Measurements from ENCODE around the gene OAS2. TPM values are rescaled to one million over a fixed set of nuclear protein-coding genes. Genes with fewer than 3 reads are reported as not detected.
A peak's percentile ranks its signal among the peaks of the same experiment; 100 is the strongest.

The OAS2 gene, protein sequence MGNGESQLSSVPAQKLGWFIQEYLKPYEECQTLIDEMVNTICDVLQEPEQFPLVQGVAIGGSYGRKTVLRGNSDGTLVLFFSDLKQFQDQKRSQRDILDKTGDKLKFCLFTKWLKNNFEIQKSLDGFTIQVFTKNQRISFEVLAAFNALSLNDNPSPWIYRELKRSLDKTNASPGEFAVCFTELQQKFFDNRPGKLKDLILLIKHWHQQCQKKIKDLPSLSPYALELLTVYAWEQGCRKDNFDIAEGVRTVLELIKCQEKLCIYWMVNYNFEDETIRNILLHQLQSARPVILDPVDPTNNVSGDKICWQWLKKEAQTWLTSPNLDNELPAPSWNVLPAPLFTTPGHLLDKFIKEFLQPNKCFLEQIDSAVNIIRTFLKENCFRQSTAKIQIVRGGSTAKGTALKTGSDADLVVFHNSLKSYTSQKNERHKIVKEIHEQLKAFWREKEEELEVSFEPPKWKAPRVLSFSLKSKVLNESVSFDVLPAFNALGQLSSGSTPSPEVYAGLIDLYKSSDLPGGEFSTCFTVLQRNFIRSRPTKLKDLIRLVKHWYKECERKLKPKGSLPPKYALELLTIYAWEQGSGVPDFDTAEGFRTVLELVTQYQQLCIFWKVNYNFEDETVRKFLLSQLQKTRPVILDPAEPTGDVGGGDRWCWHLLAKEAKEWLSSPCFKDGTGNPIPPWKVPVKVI
- polyA plus RNA-seq (2013, experiment 1 of 4), result 0.39 TPM
- 0.25 TPM for polyA plus RNA-seq (2013, experiment 2 of 4)
- polyA plus RNA-seq (2013, experiment 3 of 4), result not detected
- polyA plus RNA-seq (2013, experiment 4 of 4), result 0.20 TPM

DNA sequence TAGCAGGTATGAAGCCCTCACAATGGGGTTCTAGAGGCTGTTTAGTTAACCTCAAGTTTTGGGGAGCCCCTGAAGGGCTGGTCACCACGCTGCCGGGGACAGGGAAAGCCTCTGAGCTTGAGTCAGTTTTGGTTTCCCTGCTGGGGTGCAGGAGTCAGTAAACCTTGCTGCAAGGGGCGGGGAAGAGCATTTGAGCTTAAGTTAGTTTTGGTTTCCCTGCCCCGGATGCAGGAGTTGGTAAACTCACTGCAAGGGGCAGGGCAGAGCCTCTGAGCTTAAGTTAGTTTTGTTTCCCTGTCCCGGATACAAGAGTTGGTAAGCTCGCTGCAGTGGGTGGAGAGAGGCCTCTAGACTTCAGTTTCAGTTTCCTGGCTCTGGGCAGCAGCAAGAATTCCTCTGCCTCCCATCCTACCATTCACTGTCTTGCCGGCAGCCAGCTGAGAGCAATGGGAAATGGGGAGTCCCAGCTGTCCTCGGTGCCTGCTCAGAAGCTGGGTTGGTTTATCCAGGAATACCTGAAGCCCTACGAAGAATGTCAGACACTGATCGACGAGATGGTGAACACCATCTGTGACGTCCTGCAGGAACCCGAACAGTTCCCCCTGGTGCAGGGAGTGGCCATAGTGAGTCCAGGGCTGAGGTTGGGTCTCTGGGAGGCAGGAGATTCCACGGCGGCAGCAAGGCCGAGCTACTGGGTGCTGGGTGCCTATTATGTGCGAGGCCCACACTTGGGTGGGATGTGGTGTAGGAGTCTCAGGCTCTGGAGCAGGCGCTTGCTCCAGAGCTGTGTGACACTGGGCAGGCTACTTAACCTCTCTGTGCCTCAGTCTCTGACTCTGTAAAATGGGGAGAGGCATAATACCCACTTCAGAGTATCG lies at the start of gene OAS2:
Gene OAS2 (plus strand): TSS at position 357 of the 878 bp plus-strand sequence. CDS start 90 bp downstream, at position 447.
- no peak within 1 kb of the TSS for H3K4me3 ChIP-seq (ENCODE audit: insufficient read depth, low read depth, low read length)
- no peaks in the 10 kb centered on the region for H3K9me3 ChIP-seq (ENCODE audit: control insufficient read depth, low read length)
- 80 to 82% methylated on average over 19 of the region's 19 CpGs for WGBS, 2 experiments
- H3K27ac ChIP-seq (ENCODE audit: insufficient read depth, low read depth, low read length, poor library complexity, severe bottlenecking), result no peak within 1 kb of the TSS
- no peaks in the 10 kb centered on the region for H3K27me3 ChIP-seq (ENCODE audit: control insufficient read depth, insufficient read depth, low read length, poor library complexity, severe bottlenecking)
- H3K4me1 ChIP-seq (ENCODE audit: control insufficient read depth, insufficient read depth, low read length), result no peaks in the 10 kb centered on the region
- H3K36me3 ChIP-seq (ENCODE audit: control insufficient read depth, insufficient read depth, low read length), result no peaks in the 10 kb centered on the region

DNA sequence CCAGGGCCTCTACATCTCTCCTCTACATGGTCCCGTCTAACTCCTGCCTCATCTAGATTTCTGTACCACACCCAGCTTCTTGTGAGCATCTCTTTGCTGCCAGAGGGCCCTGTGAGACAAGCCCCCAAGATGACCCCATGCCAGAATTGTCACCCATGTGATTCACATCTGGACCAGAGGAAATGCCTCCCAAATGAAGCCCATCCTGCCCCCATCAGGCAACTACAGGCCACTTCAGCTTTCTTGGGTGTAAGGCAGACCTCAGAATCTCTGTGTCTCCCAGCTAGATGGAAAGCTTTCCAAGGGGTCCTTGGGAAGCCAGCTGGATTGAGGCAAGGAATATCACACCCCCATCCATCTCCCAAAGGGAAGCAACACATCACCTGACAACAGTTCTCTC lies 49.3 kb upstream of the OAS2 start:
- Histone ChIP-seq H3K36me3 (ENCODE audit: control insufficient read depth, insufficient read depth, low read length) (no peaks in the 10 kb centered on the region), H3K4me3 (ENCODE audit: insufficient read depth, low read depth, low read length) (no peak overlapping the region), H3K27me3 (ENCODE audit: control insufficient read depth, insufficient read depth, low read length, poor library complexity, severe bottlenecking) (no peaks in the 10 kb centered on the region), H3K4me1 (ENCODE audit: control insufficient read depth, insufficient read depth, low read length) (no peaks in the 10 kb centered on the region), H3K9me3 (ENCODE audit: control insufficient read depth, low read length) (no peaks in the 10 kb centered on the region), H3K27ac (ENCODE audit: insufficient read depth, low read depth, low read length, poor library complexity, severe bottlenecking) (no peak overlapping the region)
- WGBS, 2 experiments, result 91 to 100% methylated on average over 1 of the region's 1 CpG

DNA sequence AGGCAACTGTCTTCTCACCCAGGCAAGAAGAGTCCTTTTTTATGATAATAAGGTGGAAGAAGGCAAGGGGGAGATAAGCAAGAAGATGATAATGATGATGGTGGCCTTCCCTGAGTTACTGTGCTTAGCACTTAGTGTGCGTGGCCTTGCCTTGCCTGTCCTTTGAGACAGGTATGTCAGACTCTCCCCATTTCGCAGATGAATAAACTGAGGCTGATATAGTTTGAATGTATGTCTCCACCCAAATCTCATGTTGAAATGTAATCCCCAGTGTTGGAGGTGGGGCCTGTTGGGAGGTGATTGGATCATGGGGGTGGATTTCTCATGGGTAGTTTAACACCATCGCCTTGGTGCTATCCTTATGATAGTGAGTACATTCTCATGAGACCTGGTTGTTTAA lies 48.6 kb upstream of the OAS2 start:
- 90 to 93% methylated on average over 3 of the region's 3 CpGs for WGBS, 2 experiments
- H3K4me3 ChIP-seq (ENCODE audit: insufficient read depth, low read depth, low read length), result no peak overlapping the region
- no peaks in the 10 kb centered on the region for H3K27me3 ChIP-seq (ENCODE audit: control insufficient read depth, insufficient read depth, low read length, poor library complexity, severe bottlenecking)
- H3K4me1 ChIP-seq (ENCODE audit: control insufficient read depth, insufficient read depth, low read length), result no peaks in the 10 kb centered on the region
- no peak overlapping the region for H3K27ac ChIP-seq (ENCODE audit: insufficient read depth, low read depth, low read length, poor library complexity, severe bottlenecking)
- no peaks in the 10 kb centered on the region for H3K9me3 ChIP-seq (ENCODE audit: control insufficient read depth, low read length)
- H3K36me3 ChIP-seq (ENCODE audit: control insufficient read depth, insufficient read depth, low read length), result no peaks in the 10 kb centered on the region

DNA sequence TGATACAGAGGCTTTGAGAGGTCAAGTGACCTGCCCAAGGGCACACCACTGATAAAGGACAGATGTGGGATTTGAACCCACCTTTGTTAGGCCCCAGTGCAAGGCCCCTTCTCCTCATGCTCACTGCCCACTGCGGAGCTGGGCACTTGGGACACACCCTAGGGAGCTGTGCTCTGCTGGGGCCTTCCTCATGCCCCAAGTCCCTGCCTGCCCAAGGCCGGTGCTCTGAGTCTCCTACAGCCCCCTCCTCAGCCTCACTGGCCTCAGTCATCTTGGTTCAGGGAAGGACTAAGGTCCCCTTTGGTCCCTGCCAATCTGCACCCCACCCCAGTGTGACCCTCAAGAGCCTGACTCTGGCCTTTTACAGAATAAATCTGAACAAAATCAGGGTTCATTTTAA lies 48.0 kb upstream of the OAS2 start:
- no peaks in the 10 kb centered on the region for H3K4me1 ChIP-seq (ENCODE audit: control insufficient read depth, insufficient read depth, low read length)
- no peaks in the 10 kb centered on the region for H3K9me3 ChIP-seq (ENCODE audit: control insufficient read depth, low read length)
- WGBS, 2 experiments, result 96 to 98% methylated on average over 2 of the region's 2 CpGs
- no peak overlapping the region for H3K27ac ChIP-seq (ENCODE audit: insufficient read depth, low read depth, low read length, poor library complexity, severe bottlenecking)
- H3K36me3 ChIP-seq (ENCODE audit: control insufficient read depth, insufficient read depth, low read length), result no peaks in the 10 kb centered on the region
- no peak overlapping the region for H3K4me3 ChIP-seq (ENCODE audit: insufficient read depth, low read depth, low read length)
- H3K27me3 ChIP-seq (ENCODE audit: control insufficient read depth, insufficient read depth, low read length, poor library complexity, severe bottlenecking), result no peaks in the 10 kb centered on the region

DNA sequence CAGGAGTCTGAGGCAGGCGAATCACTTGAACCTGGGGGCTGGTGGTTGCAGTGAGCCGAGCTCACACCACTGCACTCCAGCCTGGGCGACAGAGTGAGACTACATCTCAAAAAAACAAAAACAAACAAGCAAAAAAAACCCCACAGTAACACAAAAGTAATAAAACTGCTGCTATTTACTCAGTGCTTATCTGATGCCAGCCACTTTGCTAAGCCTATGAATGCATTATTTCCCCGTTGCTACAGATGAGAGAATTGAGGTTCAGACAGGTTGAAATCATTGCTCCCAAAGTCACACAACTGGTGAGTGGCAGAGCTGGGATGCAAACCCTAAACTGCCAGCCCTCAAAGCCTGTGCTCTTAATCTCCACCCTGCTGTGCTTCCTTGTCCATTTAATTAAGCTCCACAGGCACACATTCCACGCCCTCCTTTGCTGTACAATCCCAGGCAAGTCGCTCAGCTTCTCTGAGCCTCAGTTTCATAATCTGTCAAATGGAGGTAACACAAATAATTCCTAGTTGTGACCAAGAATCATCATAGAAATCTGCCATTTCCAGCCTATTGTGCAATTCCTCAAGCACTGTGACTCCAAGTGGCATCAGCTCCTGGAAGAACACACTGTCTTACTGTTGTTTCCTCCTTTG lies 45.7 kb upstream of the OAS2 start:
- WGBS, 2 experiments, result 39 to 40% methylated on average over 6 of the region's 6 CpGs
- H3K9me3 ChIP-seq (ENCODE audit: control insufficient read depth, low read length), result no peaks in the 10 kb centered on the region
- H3K27ac ChIP-seq (ENCODE audit: insufficient read depth, low read depth, low read length, poor library complexity, severe bottlenecking), result peak overlapping the region; percentile 18
- peaks cover 3% of the 10 kb centered on the region for H3K27me3 ChIP-seq (ENCODE audit: control insufficient read depth, insufficient read depth, low read length, poor library complexity, severe bottlenecking)
- H3K36me3 ChIP-seq (ENCODE audit: control insufficient read depth, insufficient read depth, low read length), result no peaks in the 10 kb centered on the region
- no peak overlapping the region for H3K4me3 ChIP-seq (ENCODE audit: insufficient read depth, low read depth, low read length)
- H3K4me1 ChIP-seq (ENCODE audit: control insufficient read depth, insufficient read depth, low read length), result no peaks in the 10 kb centered on the region

DNA sequence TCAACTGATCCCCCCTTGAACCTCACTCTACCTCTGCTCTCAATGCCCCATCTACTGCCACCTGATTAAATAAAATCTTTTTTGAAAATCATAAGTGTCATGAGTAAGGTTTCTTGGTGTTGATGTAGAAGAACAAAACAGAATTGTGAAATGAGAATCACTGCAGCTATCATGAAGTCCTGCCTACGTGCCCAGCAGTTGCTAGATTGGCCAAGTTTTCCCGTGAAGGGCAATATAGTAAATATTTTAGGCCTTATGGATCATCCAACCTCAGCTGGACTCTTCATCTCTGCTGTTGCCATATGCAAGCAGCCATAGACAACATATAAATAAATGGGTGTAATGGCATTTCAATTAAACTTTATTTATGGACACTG lies 45.2 kb upstream of the OAS2 start:
- peaks cover 8% of the 10 kb centered on the region for H3K27me3 ChIP-seq (ENCODE audit: control insufficient read depth, insufficient read depth, low read length, poor library complexity, severe bottlenecking)
- no peak overlapping the region for H3K27ac ChIP-seq (ENCODE audit: insufficient read depth, low read depth, low read length, poor library complexity, severe bottlenecking)
- no peak overlapping the region for H3K4me3 ChIP-seq (ENCODE audit: insufficient read depth, low read depth, low read length)
- no peaks in the 10 kb centered on the region for H3K9me3 ChIP-seq (ENCODE audit: control insufficient read depth, low read length)
- no peaks in the 10 kb centered on the region for H3K36me3 ChIP-seq (ENCODE audit: control insufficient read depth, insufficient read depth, low read length)
- no peaks in the 10 kb centered on the region for H3K4me1 ChIP-seq (ENCODE audit: control insufficient read depth, insufficient read depth, low read length)
- WGBS, 2 experiments, result 94 to 95% methylated on average over 2 of the region's 2 CpGs

DNA sequence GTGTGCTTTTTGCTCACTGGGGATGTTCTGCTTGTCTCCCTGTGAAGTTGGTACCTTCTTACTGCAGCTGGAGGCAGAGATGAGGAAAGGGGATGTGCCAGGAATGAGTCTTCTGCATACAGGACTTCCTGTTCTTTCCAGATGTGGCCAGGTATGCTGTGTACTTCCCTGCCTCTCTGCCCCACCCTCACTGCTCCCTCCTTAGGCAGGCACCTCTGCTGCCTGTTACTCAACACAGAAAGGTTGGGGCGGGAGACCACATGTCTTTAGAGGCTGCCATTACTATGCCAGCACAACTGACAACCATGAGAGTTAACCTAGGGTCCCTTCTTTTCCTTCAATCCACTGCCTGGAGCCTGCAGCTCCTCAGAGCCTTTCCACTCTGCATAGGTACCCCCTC lies 42.1 kb upstream of the OAS2 start:
- H3K4me1 ChIP-seq (ENCODE audit: control insufficient read depth, insufficient read depth, low read length), result peaks cover 3% of the 10 kb centered on the region
- no peak overlapping the region for H3K27ac ChIP-seq (ENCODE audit: insufficient read depth, low read depth, low read length, poor library complexity, severe bottlenecking)
- H3K9me3 ChIP-seq (ENCODE audit: control insufficient read depth, low read length), result no peaks in the 10 kb centered on the region
- no peaks in the 10 kb centered on the region for H3K36me3 ChIP-seq (ENCODE audit: control insufficient read depth, insufficient read depth, low read length)
- WGBS, 2 experiments, result 73 to 89% methylated on average over 1 of the region's 1 CpG
- H3K4me3 ChIP-seq (ENCODE audit: insufficient read depth, low read depth, low read length), result no peak overlapping the region
- peaks cover 26% of the 10 kb centered on the region for H3K27me3 ChIP-seq (ENCODE audit: control insufficient read depth, insufficient read depth, low read length, poor library complexity, severe bottlenecking)

DNA sequence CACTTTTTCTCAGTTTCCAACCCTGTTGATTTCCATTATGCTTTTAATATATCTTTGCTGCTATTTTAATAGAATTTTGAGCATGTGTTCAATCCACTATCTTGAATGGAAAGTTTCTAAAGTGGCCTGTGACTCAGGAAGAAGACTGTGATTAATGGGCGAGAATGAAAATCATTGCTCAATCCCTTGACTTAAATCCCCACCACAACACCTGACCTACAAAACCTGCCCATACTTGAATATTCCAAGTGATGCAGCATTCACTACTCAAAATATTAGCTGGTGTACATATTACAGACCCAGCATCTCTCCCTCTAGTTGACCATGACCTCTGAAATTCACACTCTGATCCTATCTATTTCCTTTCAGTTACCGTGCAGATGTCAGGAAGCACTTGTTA lies 41.4 kb upstream of the OAS2 start:
- no peaks in the 10 kb centered on the region for H3K9me3 ChIP-seq (ENCODE audit: control insufficient read depth, low read length)
- 88 to 91% methylated on average over 2 of the region's 2 CpGs for WGBS, 2 experiments
- no peak overlapping the region for H3K4me3 ChIP-seq (ENCODE audit: insufficient read depth, low read depth, low read length)
- H3K4me1 ChIP-seq (ENCODE audit: control insufficient read depth, insufficient read depth, low read length), result peaks cover 3% of the 10 kb centered on the region
- H3K36me3 ChIP-seq (ENCODE audit: control insufficient read depth, insufficient read depth, low read length), result no peaks in the 10 kb centered on the region
- no peak overlapping the region for H3K27ac ChIP-seq (ENCODE audit: insufficient read depth, low read depth, low read length, poor library complexity, severe bottlenecking)
- peaks cover 26% of the 10 kb centered on the region for H3K27me3 ChIP-seq (ENCODE audit: control insufficient read depth, insufficient read depth, low read length, poor library complexity, severe bottlenecking)

DNA sequence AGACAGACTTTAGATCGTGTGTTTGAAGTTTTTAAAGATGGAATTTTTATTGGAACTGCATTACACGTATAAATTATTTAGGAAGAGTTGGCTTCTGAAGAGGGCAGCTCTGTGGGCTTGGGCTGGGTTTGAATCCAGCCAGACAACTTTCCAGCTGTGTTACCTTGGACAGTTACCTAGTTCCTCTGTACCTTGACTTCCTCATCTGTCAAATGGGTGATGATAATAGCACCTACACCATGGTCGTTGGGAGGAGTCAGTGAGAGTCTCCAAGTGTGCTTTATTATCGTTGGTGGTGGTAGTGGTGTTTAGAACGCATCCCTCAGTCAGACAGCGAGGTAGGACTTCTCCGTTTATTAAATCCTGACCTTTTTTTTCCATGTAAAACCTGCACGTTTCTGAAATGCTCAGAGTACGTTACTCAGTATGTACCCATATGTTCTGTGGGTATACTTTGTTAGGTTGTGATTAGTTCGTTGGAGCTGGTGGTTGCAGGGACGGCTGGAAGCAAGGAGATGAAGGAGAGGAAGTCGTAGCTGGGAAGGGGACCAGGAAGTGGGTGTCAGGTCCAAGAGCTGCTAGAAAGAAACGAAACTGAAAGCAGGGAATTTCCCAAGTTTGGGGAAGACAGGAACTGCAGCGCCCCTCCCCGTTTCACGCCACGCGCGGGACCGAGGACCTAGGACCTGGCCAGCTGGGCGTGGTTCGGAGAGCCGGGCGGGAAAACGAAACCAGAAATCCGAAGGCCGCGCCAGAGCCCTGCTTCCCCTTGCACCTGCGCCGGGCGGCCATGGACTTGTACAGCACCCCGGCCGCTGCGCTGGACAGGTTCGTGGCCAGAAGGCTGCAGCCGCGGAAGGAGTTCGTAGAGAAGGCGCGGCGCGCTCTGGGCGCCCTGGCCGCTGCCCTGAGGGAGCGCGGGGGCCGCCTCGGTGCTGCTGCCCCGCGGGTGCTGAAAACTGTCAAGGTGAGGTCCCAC lies 40.3 kb upstream of the OAS2 start, which contains the start of gene OAS3:
Gene OAS3 (plus strand): TSS at position 734 of the 979 bp plus-strand sequence. CDS start 57 bp downstream, at position 791.
- Histone ChIP-seq H3K27ac (ENCODE audit: insufficient read depth, low read depth, low read length, poor library complexity, severe bottlenecking) (no peak within 1 kb of the TSS), H3K9me3 (ENCODE audit: control insufficient read depth, low read length) (no peaks in the 10 kb centered on the region), H3K36me3 (ENCODE audit: control insufficient read depth, insufficient read depth, low read length) (no peaks in the 10 kb centered on the region), H3K4me3 (ENCODE audit: insufficient read depth, low read depth, low read length) (peak within 1 kb of the TSS; percentile 40), H3K4me1 (ENCODE audit: control insufficient read depth, insufficient read depth, low read length) (peaks cover 3% of the 10 kb centered on the region), H3K27me3 (ENCODE audit: control insufficient read depth, insufficient read depth, low read length, poor library complexity, severe bottlenecking) (peaks cover 26% of the 10 kb centered on the region)
- WGBS, 2 experiments, result 22 to 25% methylated on average over 50 of the region's 50 CpGs

Measured in ectodermal cell (in vitro differentiated cells).